Left lung (tissue), 10 donors: ENCODE measurements around the gene FGF6. TPM values are rescaled to one million over a fixed set of nuclear protein-coding genes. Genes with fewer than 3 reads are reported as not detected.

Experiments
- ATAC-seq: fragments of 200-7000 bp; cut with Tn5 transposase; one replicate; pipeline ENCODE4 v1.9.1; 2020; ENCODE audit warnings: moderate library complexity
- DNase-seq, 4 donors: peaks; one replicate each; pipeline ENCODE4 v3.0.0-alpha.2; 2013 to 2020
- H3K27ac ChIP-seq, 2 donors: fragments of 200-600 bp; sonication (generic) in 1 of 2; one replicate each; pipeline versions ENCODE4 v1.5.0 to v1.8.0; 2020 to 2021
- H3K27me3 ChIP-seq, 2 donors: fragments of 200-600 bp; sonication (generic) in 1 of 2; one replicate each; pipeline versions ENCODE4 v1.5.0 to v1.8.0; 2020 to 2021
- H3K36me3 ChIP-seq, 2 donors: fragments of 200-600 bp; sonication (generic) in 1 of 2; one replicate each; pipeline versions ENCODE4 v1.5.0 to v1.8.0; 2020 to 2021
- H3K4me1 ChIP-seq, 2 donors: fragments of 200-600 bp; one replicate each; pipeline ENCODE4 v1.8.0; 2021
- H3K4me3 ChIP-seq, 2 donors: fragments of 200-600 bp; sonication (generic) in 1 of 2; one replicate each; pipeline versions ENCODE4 v1.5.0 to v1.8.0; 2020 to 2021; ENCODE audit warnings: mild to moderate bottlenecking in 1 of 2
- H3K9me3 ChIP-seq, 2 donors: fragments of 200-600 bp; sonication (generic) in 1 of 2; one replicate each; pipeline versions ENCODE4 v1.5.0 to v1.8.0; 2020 to 2021
- CTCF ChIP-seq, 2 donors: fragments of 200-600 bp; sonication (generic) in 1 of 2; IDR thresholded peaks; one replicate each; pipeline versions ENCODE4 v1.5.0 to v1.8.0; 2021; ENCODE audit warnings: antibody characterized with exemption in 2 of 2
- intact Hi-C, 2 donors: fragments of 100-400 bp; cut with DNase I; formaldehyde crosslinking; loops; one replicate each; pipeline versions ENCODE4 v1.11.2 to v1.14.2; 2022
- polyA plus RNA-seq, 6 donors: library from polyadenylated mRNA; unstranded; fragments of 120-200 nt; gene quantifications; one replicate each; pipeline ENCODE4 v1.2.1, GENCODE V29; 2013; ENCODE audit not compliant: insufficient read length in 6 of 6
- total RNA-seq, 2 donors: library from RNA; stranded (reverse); fragmentation: NEBNext Ultra II Directional; extraction: Animal tissue kit (Norgen Biotek cat#: 25700); gene quantifications; one replicate each; pipeline ENCODE4 v1.2.1, GENCODE V29; 2021
- donor health status: DM: no; HTN: yes; CAD: no.
- donor health status: DM: no; HTN: no; CAD: no.

Gene FGF6
- total and polyA plus RNA-seq, 8 donors: not detected

DNA sequence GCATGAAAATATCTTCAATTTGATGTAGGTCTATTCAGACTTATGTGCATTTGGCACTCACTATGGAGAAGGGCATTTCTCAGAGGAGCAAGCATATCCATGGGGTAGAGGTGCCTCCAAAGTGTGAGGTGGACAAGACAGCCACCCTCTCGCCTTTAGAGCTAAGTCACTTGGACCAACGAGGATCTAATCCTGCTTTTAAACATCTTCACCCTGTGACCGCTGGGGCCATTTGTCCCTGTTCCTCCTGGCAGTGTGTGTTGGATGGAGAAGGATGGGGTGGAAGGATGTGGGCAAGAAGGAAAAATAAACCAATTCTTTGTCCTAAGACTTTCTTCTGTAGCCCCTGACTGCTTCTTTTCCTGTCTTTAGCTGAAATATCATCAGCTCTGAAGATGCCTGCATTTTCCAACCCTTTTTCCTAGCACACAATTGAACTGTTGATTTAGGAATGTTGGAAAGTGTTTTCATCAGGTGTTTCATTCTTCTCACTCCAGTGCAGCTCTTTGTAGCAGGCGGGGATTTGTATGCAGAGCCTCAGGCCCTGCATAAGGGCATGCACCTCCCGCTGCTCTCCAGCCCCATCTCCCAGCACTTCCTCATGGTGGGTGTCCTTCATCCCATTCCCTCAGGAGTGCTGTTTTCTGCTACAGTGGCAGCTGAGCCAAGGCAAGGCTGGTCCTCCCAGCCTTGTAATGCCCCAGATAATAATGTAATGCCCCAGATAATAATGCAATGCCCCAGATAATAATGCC is 5.3 kb downstream of the FGF6 start:
- ATAC-seq: no peak
- TF ChIP-seq CTCF (IDR thresholded peaks at IDR 0.05): no peak
- DNase-seq: no peak
- H3K27ac ChIP-seq: no peak overlapping the region
- H3K4me1 ChIP-seq: peaks cover 0 to 8% of the 10 kb centered on the region in 2 donors
- H3K9me3 ChIP-seq: no peaks in the 10 kb centered on the region
- intact Hi-C loops: no loop called here
- H3K36me3 ChIP-seq: no peaks in the 10 kb centered on the region
- no peak overlapping the region for H3K4me3 ChIP-seq
- H3K27me3 ChIP-seq: peaks cover 0 to 47% of the 10 kb centered on the region in 2 donors

DNA sequence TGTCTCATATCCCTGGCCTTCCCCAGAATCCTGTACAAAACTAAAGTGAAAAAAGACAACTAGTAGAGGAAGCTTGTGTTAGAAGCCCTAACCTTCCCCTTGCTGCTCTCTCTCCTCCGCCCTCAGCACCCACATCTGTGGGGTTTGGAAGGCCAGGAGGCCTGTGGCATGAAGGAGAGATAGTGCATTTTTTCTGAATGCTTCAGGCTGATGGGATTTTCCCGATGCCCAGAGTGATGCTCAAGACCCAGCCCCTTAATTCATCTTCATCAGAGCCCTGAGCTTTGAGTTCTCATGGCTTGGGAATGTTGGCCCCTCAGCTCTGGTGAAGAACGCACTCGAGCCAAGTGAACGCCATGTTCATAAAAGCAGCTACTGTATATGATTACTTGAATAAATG is 5.9 kb downstream of the FGF6 start:
- ATAC-seq (no peak), DNase-seq (no peak)
- peaks cover 0 to 8% of the 10 kb centered on the region in 2 donors for H3K4me1 ChIP-seq
- intact Hi-C loops: no loop called here
- H3K27ac ChIP-seq: no peak overlapping the region
- peaks cover 0 to 41% of the 10 kb centered on the region in 2 donors for H3K27me3 ChIP-seq
- H3K9me3 ChIP-seq: no peaks in the 10 kb centered on the region
- H3K36me3 ChIP-seq: no peaks in the 10 kb centered on the region
- H3K4me3 ChIP-seq: no peak overlapping the region
- TF ChIP-seq CTCF (IDR thresholded peaks at IDR 0.05): no peak

DNA sequence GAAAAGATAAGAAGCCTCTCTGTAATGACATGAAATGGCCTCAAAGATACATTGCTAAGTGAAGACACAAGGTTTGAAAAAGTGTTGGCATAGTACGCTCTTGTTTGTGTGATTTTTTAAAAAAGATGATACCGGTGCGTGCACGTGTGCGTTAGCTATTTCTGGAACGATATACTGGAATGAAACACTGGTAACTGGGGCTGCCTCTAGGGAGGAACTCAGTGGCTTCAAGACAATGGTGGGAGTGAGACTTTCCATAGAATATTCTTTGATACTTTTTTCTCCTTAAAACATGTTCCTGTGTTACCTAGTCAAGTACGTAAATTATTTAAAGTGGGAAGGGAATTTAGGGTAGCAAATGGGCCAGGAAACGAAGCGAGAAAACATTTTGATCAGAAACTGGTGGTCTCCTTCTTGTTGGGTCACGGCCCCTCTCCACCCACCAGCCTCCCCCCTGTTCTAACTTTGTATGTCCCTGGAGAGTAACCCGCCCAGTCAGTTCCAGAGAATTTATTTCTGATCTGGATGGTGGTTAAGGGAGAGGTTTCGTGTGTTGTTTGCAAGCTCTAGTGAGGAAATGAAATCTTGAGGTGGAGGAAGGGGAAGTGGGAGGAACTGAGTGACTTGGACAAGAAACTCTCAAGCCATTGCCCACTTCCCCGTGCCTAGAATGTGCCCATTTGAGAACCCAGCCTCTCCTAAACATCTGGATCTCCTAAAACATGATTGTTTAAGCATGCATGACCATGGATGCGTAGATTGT is 6.6 kb downstream of the FGF6 start:
- H3K36me3 ChIP-seq: no peaks in the 10 kb centered on the region
- intact Hi-C loops: no loop called here
- H3K27ac ChIP-seq: no peak overlapping the region
- DNase-seq (no peak), ATAC-seq (no peak)
- no peak for TF ChIP-seq CTCF (IDR thresholded peaks at IDR 0.05)
- H3K4me3 ChIP-seq: no peak overlapping the region
- peaks cover 0 to 40% of the 10 kb centered on the region in 2 donors for H3K27me3 ChIP-seq
- H3K4me1 ChIP-seq: peaks cover 0 to 12% of the 10 kb centered on the region in 2 donors
- no peaks in the 10 kb centered on the region for H3K9me3 ChIP-seq

GRCh38 chr12:4435537-4435936 is 10.1 kb downstream of the FGF6 start:
- DNase-seq (no peak), ATAC-seq (no peak)
- Histone ChIP-seq H3K27ac (no peak overlapping the region), H3K27me3 (peaks cover 0 to 15% of the 10 kb centered on the region in 2 donors), H3K9me3 (no peaks in the 10 kb centered on the region), H3K4me1 (peaks cover 0 to 12% of the 10 kb centered on the region in 2 donors), H3K4me3 (no peak overlapping the region), H3K36me3 (no peaks in the 10 kb centered on the region)
- intact Hi-C loops: no loop called here
- no peak for TF ChIP-seq CTCF (IDR thresholded peaks at IDR 0.05)

GRCh38 chr12:4434706-4435425 is 10.7 kb downstream of the FGF6 start:
- ATAC-seq: peak; percentile 36

More at GRCh38 chr12:4434706-4435425, 10.7 kb downstream of the FGF6 start:
- Histone ChIP-seq H3K4me1 (peaks cover 0 to 12% of the 10 kb centered on the region in 2 donors), H3K9me3 (no peaks in the 10 kb centered on the region), H3K27ac (no peak overlapping the region), H3K36me3 (no peaks in the 10 kb centered on the region), H3K4me3 (no peak overlapping the region), H3K27me3 (peaks cover 0 to 9% of the 10 kb centered on the region in 2 donors)
- no peak for DNase-seq
- intact Hi-C loops: no loop called here
- no peak for TF ChIP-seq CTCF (IDR thresholded peaks at IDR 0.05)
